ENCODE measurements around the gene TNIP1.

The TNIP1 gene

DNA sequence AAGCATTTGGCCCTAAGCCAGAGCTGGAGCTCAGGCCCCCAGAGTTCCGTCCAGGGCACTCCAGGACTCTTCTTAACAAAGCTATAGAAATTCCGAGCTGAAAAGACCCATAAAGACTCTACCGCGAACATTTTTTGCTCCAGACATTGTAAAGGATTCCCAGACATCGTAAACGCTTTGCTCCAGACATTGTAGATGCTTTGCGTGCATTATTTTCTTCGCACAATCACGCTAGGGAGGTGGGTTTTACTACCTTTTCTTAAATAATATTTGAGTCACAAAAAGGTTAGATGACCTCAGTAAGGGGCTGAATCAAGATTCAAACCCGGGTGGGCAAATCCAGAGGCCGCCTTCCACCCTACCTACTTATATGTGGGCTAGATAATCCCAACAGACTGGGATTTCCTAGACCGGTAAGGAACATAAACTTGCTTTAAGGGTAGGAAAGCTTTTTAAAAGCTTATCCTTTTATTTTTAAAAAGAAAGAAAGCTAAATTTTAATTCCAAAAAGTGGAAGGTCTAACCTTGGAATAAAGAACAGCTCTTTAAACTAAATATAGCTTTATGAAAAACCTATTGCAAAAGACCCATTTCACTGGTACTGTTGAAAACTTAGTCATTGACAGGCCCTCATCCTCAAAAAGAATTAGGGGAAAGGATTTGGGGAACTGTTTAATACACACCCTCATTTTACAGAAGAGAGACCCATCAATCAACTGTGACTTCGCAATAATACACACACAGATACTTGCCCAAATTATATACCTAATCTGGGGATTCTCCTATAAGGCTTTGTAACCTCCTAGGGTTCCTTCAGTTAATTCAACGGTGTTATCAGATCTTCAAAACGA lies 822 bp upstream of the TNIP1 start:
- DNase-seq = no peak

DNA sequence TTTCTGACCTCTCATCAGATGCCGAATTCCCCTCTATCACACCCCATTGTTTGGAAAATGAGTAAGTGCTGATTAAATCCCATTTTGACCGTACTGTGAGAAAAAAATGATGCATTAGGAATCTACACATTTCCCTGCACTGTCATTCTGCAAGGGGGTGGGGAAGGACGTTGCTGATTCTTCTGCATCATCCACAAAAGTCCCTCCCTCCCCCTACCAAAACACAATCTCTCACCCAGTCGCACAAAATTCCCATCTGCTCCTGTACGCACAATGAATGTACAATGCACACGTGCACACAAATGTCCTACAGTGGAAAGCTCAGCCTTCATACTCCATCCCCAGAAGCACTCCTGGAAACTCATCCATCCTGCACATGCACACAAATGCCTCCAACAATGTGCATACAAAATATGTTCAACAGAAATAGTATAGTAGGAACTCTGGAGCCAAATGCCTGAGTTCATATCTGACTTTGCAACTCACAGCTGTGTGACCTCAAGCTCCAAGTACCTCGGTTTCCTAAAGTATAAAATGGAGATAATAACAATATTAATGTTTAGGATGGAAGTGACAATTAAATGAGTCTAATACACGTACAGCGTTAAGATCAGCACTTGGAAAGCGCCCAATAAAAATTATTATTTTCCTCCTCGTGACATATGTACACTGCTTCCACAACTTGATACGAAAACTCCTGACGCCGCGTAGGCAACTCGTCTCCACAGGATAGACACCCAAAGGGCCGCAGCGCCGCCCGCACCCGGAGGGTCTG lies 809 bp downstream of the TNIP1 start:
- no peak for DNase-seq

DNA sequence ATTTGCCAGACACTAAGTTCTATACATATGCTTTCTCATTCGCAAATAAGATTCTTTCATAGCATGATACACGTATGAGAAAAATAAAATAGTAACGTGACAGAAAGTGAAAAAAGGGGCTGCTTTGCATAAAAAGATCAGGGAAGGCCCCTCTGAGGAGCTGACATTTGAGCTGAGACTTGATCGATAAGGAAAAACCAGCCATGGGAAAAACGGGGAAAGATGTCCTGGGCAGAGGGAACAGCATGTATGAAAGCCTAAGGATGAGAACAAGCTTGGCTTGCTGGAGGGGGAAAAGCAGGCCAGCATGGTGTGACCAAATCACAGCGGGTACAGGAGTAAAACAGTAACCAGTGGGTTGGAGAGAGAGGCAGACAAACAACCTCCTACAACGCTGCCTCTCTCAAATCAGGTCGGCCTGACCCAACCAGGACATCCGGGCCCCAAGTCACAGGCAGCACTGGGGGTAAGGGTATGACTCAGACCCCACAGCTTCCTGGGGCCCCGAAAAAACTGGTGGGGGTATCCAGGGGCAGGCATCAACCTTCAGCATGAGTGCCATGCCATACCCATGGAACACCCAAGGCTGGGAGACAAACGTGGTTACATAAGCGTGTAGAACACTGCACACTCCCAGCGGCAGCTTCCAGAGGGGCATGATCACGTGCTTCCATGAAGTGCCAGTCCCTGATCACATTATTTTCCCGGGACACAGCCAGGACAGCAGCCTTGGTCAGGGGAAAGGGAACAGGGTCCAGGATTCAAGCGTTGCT lies 2.2 kb downstream of the TNIP1 start:
- DNase-seq = no peak

DNA sequence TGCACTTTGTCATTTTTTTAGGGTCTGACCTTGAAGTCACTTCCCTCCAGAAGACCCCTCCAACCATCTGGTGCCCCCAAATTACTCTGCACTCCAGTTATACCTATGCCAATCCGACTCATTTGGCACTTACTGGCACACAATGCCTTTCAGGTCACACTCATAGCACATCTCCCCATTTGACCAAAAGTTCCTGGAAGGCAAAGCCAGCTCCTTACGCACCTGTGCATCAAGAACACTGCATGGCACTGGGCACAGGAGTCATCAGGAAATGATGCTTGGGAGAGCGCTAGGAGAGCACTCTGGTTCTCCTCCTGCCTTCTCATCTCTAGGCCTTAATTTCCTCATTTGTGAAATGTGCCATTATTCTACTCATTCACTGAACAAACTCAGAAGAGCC lies 2.9 kb downstream of the TNIP1 start:
- DNase-seq = no peak

DNA sequence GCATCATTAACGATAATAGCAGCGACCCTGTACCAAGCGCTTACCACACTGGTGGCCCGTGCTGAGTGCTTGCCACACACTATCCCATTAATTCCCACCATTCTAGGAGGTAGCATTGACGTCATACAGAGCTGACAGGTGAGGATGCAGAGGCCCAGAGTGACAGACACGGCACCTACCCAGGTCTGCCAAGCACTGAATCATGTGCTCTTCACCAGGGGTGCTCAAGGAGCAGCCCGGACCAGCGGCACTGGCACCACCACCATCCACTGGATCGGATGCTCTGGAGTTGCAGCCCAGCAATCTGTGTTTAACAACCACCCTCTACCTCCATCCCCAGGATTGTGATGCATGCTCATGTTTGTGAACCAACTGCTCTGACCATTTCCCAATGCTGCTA lies 3.4 kb downstream of the TNIP1 start:
- DNase-seq = no peak

DNA sequence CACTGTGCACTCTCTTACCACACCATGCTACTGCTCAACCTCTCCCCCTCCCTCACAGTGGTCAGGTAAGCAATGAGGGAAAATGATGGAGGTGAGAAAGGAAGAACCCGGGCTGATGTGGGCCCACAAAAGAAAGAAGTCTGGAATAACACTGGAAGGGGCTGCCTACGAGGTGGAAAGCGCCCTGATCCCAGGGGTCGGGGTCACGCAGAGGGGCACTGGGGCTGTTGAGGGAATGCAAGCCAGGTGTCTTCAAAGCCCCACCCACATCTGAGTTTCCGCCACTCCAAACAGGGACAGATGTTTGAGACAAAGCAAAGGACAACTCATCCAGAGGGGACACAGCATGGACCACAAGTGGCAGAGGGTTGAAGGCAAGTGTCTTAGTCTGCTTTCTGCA lies 4.2 kb downstream of the TNIP1 start:
- DNase-seq = no peak

DNA sequence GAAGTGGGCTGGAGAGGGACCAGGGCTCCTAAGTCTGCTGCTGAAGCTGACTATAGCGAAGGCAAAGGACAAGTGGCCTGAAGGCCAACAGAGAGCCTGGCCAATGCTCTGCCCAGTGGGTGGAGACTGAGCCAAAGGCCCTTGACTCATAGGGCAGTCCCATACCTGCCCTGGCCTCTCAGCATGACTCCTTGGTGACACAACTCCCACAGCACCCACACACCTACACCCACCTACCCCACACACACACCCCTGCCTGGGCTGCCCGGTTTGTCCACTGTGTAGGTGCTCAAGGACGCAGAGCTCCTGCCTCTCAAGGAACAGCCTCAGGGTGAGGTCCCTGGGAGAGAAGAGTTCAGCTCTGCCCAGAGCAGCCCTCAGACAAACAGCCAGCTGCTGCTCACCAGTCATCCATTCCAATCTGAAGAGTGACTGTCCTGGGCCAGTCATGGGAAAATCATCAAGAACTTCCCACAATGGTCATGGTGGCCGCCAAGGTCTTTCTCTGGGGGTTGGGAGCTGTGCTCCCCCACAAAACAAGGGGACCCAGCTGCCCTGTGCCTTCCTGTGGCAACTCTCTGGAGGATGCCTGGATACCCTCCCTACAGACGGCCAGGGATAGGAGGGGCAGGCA lies 5.0 kb downstream of the TNIP1 start:
- peak; percentile 87 for DNase-seq

DNA sequence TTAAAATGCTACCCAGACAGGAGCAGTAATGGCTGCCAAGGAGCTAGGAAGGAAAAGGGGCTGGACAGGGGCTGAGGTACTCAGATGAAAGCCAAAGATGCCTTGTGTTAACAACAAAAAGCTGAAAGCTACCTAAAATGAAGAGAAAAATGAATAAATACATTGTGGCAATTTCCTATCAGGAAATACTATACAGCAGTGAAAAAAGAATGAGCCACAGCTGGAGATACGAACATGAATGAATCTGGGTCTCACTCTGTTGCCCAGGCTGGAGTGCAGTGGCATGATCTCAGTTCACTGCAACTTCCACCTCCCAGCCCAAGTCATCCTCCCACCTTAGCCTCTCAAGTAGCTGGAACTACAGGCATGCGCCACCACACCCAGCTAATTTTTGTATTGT lies 6.3 kb downstream of the TNIP1 start:
- no peak for DNase-seq

DNA sequence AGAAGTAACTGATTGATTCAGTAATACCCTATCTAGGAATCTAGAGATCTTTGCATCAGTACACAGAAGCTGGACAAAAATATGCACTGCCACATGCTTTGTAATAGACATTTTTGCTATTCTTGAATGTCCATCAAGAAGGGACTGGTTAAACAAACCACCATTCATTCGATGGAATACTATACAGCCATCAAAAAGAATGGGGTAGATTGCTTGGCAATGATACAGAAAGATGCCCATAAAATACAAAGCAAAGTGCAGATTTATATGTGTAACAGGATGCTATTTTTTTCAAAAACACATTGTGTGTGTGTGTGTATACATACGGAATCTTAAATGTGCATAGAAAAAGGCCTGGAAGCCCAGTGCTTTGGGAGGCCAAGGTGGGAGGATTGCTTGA lies 7.6 kb downstream of the TNIP1 start:
- DNase-seq = no peak

DNA sequence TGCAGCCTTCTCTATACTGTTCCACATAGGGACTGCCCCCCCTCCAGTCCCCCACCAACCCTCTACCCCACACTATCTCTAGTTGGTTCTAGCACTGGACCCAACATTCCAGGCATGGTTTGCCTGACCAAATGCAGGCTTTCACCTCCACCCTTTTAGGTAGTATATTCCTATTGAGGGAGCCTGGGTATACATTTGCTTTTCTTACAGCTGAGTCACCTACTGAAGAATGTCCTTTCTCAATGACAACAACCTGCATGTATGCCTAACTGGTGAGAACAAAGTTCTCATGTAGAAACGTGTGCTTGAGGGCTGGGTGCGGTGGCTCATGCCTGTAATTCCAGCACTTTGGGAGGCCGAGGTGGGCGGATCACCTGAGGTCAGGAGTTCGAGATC lies 8.2 kb downstream of the TNIP1 start:
- peak; percentile 88 for DNase-seq

DNA sequence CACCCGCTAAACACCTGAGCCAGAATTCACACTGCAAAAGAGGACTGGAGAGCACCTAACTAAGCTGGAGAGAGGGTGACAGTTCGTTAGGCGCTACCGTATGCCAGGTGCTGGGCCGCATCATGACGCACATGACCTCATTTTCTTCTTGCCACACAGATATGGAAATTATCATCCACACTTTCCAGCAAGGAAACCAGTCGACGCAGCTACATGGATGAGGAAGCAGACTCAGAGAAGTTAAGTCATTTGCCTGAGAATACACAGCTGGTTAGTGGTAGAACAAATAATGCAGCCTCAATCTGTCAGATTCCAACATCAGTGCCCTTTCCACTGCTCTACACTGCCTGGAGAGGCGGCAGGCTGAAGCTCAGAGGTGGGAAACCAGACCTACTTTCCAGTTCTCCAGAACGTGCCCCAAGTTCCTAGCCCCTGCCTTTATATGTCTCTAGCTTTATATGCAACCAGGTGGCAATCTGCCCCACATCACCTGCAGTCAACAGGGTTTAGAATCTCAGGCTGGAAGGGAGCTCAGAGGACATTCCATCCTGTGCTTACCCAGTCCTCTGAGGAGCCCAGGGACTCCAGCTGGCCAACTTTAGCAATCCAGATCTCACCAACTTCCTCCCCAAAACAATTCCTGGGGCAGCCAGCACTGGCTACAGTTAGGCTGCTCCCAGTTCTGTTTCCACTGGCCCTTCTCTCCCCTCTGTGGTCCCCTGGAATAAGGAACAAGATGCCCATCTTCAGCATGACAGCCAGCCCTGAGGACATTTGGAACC lies 8.8 kb downstream of the TNIP1 start:
- no peak for DNase-seq

DNA sequence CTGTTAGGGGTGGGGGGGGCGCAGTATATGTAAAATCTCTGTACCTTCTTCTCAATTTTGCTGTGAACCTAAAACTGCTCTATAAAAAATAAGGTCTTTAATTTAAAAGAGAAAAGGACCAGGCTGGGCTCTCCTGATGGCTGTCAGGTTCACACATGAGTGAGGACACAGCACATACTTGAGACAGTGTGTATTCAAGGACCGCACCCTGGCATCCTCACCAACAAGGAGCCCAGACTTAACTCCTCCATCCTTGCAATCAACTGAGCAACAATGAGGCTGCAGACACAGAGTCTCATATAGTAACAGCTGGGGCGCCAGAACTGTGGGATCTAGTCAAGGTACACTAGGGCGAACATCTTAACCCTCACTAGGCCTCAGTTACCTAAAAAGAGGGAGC lies 9.8 kb downstream of the TNIP1 start:
- DNase-seq = no peak

DNA sequence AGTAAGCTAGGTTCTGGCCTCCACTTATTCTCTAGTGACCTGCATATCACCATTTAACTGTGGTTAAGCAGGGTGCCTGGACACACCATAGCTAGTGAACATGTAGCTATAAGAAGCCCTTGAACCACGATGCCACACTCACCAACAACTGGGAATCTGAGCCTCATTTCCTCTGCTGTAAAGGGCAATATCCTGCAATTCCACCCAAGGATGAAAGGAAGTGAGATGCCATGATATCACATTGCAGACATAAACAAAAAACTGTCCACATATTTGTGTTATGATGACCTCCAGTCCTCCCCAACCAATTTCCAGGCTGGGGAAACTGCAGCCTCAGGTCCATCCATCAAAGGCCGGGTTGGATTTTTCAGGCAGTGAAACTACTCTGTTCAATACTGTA lies 10.4 kb downstream of the TNIP1 start:
- no peak for DNase-seq

DNA sequence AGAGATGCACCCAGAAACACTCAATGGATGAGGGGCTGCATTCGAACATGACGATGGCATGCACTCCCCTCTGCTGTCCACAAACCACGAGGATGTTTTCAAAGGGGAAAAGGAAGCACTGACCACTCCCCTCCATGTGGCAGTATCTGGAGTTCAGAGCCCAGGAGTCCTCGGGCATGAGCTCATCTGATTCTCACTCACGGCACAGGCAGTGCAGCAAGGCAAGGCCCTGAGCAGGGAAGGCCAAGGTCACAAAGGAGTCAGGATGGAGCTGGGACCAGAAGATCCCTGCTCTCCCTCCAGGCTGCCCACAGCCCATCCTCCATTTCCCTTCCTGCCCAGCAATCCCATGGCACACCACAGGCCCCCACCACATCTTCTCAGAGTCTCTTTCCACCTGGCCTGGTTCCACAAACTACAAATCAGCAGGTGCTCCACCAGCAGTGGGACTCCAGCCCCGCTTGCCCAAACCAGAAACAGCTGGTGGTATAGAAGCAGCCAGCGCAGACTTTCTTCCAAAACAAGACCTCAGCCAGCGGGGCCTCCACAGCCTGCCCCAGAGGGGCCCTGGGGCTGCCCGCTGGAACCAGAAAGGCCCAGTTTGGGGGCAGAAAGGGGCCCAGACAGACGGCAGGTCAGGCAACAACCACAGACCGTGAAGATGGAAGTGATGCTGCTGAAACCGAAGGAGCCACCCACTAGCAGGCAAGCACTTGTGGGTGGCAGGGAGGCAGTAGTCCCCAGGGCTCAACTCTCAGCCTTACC lies 12.2 kb downstream of the TNIP1 start:
- no peak for DNase-seq

DNA sequence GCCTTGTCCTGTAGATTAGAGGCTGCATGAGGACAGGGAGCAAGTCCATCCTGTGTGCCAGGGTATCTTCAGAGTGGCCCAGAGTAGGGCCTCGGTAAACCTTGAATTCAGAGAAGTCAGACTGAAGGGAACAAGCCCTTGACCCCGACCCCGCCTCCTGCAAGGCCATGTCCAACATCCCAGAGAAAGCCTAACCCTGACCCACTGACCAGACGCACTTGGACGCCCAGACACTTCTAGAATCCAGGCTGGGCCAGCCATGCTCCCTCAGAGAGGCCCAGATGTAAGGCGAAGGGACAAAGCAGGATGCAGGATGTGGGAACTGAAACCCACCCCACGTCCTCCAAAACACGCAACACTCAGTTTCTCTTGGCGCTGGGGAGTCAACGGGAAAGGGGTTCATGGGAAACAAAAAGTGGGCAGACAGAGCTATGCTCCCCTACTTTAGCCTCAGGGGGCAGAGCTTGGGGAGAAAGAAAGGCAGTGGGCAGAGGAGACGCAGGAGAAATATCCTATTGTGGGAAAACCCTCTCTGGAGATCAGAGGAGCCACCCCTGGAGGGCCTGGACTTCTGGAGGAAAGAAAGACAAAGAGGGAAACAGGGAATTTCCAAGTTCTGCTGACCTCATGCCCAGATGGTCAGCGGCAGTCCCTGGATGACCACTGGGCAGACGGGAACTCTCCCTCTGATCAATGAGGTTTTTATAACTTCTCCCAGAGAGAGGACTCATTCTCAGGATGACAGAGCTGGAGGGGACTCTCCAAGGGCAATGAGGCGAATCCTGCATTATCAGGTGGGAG lies 13.0 kb downstream of the TNIP1 start:
- no peak for DNase-seq

DNA sequence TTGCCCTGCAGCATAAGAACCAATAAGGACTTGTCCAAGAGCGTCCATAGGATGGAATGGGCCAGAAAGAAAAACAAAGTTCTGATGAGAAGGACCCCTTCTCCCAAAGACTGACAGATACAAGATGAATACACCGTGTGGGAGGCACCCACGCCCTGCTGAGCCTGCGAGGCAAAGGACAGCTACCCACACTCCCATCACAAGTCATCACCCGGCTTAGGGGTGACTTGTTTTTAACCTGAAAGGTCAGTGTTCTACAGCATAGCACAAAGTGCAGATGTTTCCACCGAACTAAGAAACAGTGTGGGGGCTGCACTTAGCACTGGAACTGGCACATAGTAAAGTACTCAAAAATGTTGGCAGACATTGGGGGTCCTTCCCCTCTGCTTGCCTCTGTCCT lies 13.9 kb downstream of the TNIP1 start:
- DNase-seq = no peak

DNA sequence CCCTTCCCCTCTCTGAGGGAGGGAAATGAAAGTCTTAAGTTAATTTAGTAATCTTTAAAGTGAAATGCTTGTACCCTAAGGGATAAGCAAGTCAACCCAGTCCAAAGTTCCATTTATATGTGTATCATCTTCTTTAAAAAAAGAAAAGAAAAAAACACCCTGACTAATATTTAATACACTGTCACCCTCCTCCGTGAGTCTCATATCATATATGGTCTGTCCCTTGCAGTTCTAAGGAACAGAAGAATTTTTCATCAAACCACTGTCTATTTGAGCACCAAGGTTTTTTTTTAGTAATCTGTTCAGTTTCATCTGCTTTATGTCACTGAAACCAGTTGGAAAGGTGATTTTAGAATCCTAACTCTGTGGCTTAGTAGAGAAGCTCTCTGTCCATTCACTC lies 15.2 kb downstream of the TNIP1 start:
- no peak for DNase-seq

DNA sequence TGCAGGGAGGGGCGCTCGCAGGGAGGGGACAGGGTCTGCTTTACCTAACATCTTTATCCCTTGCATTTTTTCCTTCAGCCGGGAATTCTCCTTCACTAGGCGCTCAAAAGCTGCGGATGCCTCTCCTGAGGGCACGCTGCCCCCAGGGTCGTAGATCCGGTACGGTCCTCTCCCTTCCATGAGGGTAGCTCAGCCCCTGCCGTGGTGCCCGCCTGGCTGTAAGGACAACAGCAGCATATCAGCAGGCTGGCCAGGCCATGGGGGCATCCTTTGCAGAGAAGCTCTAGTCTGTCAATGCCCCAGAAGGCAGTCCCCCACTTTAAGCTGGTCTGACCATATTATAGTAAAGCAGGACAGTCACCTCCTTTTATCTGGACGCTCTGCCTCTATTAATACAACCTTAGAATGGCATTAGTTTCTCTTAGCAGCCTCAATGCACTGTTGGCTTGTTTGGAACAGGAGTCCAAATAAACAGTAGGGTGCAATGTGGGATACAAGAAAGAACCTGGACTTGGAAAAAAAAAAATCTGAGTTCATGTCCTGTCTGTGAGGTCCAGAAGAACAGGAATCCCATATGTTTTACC lies 15.8 kb downstream of the TNIP1 start:
- DNase-seq = no peak

DNA sequence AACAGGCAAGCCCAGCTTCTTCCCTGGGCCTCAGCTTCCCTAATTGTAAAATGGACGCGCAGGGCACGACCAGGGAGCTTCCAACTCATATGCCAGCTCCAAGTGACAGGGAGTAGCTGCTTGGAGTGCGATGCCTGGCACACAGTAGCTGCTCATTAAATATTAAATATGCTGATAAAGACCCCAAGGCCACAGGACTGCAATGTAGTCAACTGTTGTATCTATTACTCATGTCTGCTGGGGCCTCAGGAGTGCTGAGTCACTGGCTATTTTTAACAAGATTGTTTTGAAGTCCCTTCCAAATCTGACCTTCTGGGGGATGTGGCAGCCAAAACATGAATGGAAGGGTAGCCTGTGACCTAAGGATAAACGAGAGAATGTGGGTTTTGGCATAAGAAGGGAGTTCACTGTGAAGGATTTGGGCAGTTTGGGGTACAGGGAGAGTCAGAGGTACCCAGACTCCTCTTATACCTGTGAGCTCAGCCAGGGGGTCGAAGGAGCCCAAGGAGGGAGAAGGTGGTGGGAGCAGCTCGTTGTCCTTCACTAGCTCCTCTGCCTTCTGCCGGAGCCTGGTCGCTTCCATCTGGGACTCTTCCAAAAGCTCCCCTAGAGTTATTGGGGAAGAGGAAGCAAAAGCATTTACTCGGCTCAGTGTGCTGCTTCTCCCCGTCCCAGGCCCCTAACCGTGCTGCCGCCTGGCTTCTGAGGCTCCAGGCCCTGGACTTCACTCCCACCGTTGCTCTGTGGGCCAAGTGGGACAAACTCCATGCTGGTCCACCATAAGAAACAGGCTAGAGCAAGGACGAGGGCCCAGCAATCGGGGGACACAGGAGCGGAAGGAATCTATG lies 17.5 kb downstream of the TNIP1 start:
- no peak for DNase-seq
